Activated gamma-delta T cell (primary cell): Measurements from ENCODE around the gene LPCAT2.

Experiments used
- DNase-seq: peaks from one replicate; lab custom pipeline; 2025; lab: John Stamatoyannopoulos, UW

Gene LPCAT2

GRCh38 chr16:55503726-55504550 is 4.9 kb upstream of the LPCAT2 start:
- no peak for DNase-seq

DNA sequence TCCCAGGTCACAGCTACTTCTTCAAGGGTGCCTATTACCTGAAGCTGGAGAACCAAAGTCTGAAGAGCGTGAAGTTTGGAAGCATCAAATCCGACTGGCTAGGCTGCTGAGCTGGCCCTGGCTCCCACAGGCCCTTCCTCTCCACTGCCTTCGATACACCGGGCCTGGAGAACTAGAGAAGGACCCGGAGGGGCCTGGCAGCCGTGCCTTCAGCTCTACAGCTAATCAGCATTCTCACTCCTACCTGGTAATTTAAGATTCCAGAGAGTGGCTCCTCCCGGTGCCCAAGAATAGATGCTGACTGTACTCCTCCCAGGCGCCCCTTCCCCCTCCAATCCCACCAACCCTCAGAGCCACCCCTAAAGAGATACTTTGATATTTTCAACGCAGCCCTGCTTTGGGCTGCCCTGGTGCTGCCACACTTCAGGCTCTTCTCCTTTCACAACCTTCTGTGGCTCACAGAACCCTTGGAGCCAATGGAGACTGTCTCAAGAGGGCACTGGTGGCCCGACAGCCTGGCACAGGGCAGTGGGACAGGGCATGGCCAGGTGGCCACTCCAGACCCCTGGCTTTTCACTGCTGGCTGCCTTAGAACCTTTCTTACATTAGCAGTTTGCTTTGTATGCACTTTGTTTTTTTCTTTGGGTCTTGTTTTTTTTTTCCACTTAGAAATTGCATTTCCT is 3.4 kb upstream of the LPCAT2 start:
- DNase-seq: no peak

- DNase-seq: no peak
Observed at GRCh38 chr16:55506083-55506482, 2.8 kb upstream of the LPCAT2 start.

DNA sequence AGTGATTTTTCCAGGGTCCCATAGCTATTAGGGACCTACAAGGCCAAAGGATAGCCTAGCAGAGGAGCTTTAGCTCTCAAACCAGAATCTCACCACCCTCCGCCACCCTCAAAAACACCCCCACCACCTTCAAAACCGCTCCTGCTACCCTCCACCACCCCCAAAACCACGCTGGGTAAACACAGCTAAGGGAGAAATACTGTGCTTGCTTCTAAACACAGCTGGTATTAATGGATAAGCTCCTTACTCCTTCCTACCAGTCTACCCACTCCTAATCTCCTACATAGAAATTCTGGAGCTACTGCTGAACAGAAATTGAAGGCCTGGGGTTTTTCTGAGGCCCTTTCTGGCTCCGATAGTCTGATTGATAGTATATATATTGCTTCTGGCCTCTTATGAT is 2.2 kb upstream of the LPCAT2 start:
- DNase-seq: no peak

GRCh38 chr16:55508271-55508921 is 476 bp upstream of the LPCAT2 start:
- DNase-seq: no peak

DNA sequence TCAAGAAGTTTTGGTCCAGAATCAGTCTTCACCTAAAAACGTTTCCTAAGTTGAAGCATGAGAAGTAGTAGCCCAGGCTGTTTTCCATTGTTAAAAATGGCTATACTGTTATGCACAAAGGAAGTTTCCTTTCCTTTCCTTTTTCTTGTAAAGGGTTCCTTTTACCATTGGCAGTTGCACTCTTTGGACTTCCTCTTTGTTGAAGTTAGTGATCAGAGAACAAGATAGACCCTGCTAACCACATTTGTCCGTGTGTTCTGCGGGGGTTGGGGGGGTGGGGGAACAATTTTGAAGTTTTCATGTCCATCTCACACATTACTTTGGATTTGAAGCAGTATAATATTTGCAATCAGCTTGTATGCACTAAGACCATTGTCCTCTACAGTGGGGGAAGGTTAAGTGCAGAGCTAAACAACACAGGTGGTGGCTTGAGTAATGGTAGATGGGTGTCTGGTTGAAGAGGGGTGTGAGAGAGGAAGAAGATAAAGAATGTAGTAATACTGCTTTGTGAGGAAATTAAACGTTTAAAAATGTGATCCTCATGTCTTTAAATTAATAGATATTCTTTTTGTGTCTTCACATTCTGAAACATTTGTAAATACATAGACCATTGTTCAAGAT is 1.4 kb downstream of the LPCAT2 start:
- DNase-seq: no peak

GRCh38 chr16:55512941-55513340 is 4.1 kb downstream of the LPCAT2 start:
- DNase-seq: no peak

DNA sequence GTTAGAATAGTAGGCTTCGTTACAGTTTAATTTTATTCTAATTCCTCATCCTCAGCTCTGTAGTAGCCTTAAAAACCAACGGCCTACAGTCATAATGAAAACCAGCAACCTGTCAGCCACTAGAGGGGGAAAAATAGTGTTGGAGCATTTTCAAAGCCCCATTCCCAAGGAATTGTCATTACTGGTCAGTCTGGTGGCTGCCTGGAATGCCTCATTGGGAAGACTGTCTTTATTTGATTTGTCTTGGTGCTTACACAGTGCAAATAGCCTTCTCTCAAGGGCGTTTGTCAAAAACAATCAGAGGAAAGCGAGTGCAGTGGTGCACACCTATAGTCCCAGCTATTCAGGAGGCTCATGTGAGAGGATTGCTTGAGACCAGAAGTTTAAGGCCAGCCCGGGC is 4.7 kb downstream of the LPCAT2 start:
- no peak for DNase-seq

DNA sequence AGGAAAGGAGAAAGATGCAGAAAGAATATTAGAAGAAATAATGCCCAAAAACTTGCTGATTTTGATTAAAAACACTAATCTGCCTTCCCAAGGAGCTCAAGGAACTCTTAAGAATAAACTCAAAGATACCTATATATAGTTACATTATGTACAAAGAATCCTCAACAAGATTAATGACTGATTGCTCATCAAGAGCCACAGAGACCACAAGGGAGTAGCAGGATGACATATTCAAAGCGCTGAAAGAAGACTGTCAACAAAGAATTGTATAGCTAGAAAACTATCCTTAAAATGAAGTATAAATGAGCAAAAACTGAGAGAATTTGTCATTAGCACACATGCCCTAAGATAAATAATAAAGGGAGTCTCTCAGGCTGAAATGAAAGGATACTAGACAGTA is 6.2 kb downstream of the LPCAT2 start:
- DNase-seq: no peak

DNA sequence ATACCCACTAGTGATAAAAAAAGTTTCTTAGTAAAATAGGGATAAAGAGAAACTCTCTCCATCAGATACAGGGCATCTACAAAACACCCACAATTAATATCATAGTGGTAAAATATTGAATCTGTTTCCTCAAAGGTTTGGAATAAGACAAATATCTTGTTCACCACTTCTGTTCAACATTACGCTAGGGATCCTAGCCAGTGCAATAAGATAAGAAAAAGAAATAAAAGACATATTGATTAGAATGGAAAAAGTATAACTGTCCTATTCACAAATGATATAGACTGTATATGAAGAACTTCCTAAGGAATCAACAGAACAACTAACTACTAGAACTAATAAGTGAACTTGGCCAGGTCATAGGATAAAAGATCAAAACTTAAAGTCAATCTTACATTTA is 12.9 kb downstream of the LPCAT2 start:
- DNase-seq: no peak

GRCh38 chr16:55526441-55526840 is 17.6 kb downstream of the LPCAT2 start:
- DNase-seq: no peak

DNA sequence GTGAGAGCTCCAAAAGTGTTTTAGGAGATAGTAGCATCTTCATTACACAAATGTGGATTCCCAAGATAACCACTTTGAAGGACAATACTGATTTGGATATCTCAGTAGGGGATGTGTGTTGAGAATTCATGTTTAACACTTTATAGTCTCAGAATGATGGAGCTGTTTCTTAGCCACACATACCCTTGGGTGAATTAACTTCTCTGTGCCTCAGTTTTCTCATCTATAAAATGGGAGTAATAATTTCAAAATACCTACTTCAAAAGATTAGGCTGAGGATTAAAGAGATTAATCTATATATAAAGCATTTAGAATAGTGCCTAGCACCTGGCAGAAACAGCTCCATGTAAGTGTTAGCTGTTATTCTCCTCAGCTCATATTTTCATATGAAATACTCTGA is 19.0 kb downstream of the LPCAT2 start:
- DNase-seq: no peak

GRCh38 chr16:55529018-55529417 is 20.1 kb downstream of the LPCAT2 start:
- DNase-seq: no peak

DNA sequence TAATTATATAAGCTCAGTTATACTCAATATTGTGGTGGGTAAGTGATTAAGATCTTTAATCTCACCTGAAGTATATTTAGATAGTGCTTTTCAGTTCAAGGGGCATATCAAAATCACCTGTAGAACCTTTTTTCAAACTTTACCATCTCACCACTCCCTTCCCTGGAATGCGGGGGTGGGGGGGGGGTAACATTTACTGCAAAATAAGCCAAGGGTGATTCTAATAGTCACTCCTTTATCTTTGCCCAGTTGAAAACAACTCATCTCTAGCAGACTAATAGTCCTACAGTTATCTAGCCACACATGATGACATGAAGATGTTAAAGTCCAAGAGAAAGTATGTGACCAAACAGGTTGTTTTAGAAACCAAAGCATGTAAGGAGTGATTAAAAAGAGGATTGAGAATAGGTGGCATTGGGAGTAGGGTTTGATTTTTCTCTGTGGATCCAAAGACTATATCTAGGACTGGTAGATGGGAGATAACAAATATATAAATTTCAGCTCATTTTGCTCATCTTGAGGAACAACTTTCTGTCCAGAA is 21.5 kb downstream of the LPCAT2 start:
- no peak for DNase-seq

DNA sequence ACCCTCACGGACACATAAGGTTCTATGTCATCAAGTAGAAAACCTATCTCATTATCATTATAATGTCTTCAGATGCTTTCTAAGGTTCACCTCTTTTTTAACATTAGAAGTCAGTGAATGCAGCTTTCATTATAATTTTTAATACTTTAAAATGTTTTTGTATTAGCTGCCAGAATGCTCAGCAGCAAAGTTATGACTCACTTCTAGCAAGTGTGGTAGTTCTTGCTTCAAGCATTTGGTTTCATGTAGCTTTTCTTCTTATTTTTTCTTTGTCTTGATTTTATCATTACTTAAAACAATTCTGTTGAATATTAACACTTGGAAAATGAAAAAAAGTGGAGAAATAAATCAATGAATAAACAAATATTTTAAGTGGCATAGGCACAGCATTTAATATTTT is 23.4 kb downstream of the LPCAT2 start:
- DNase-seq: no peak

DNA sequence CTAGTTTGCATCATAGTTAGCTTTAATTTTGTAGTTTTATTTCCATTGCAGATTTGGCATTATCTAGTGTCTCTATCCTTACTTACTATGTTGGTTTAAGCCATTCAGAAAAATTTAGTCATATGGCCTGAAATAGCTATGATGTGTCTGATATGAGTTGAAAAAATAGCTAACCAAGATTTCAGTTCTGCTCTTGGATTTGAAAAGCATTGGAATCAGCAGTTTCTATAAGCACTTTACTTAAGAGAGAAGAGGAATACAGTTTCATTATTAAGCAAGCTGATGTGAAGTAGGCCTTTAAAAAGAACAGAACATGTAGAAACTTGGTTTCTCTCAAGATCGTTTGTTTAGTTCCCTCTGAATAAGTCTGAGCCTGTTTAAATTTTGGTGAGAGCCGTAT is 25.9 kb downstream of the LPCAT2 start:
- no peak for DNase-seq

DNA sequence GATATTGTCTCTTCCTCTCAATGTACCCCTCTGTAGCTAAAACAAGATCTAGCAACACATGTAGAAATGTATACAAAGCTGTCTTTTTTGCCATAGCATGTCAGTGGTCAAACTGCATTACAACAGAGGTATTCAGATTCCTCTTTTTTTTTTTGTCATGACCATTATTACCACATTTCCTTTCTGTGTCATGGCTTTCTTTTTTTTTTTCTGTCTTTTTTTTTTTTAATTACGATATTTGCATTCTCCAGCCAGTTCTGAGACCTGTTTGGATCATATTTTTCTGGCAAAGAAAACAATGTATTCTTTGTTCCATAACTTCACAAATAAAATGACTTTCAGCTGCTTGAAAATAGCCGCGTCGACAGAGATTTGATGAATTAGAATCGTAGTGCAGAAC is 30.2 kb downstream of the LPCAT2 start:
- DNase-seq: no peak

DNA sequence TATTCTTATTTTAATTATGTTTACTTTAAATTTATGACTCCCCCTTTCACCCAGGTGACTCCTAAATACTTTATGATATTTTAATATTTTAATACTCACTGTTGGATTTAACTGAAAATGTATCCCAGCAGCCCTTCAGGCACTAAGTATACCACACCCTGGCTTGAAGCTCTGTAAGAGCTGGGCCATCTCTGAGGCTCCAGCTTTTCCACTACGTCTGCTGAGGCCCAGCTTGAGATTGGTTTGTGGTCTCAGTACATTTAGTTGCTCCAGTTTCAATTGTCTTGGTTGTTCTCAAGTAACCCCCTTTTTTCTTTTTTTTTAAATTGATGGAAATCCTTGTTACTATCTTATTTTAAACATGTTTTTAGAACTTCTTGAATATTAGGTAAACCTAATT is 30.6 kb downstream of the LPCAT2 start:
- no peak for DNase-seq

DNA sequence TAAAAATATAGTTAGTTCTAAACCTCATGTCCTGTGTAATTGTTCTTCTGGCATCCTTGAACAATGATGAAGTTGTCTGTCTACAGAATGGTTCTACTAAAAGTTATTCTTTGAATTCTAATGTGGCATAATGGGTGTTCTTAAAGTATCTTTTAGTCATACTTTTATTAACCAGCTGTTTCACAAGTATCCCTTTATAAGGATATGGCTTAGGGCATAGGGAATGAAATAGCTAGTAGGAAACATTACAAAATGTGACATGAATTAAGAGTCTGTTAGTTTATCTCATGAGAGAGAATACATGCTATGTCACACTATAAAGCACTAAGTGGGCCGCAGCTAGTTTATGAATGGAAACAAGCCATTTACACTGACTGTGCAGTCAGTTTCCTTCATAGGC is 31.3 kb downstream of the LPCAT2 start:
- DNase-seq: no peak

DNA sequence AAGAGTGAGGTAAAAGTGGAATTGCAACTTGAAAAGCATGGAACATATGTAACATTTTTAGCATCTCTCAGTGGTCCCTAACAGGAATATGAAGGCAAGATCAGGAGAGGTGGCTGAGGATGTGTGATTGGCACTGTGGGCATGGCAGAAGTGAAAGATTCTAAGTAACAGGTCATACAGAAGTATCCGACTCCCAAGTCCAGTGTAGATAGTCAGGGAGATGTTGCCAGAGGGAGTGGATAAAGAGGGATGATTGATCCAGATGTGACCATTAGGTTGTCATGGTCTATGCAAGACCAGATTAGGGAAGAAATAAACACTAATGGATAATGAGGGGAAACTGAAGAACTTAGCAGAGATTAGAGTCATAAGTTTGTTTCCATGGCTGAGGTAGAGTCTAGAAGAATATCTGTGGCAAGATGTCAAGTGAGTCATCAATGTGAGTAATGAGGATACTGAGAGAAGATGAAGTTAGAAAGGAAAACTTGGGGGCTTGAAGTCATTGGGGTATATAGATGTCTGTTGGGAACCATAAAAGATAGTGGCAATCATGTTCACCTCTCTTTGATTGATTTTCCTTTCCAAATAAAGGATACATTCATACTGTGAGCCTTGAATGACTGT is 33.7 kb downstream of the LPCAT2 start:
- no peak for DNase-seq

DNA sequence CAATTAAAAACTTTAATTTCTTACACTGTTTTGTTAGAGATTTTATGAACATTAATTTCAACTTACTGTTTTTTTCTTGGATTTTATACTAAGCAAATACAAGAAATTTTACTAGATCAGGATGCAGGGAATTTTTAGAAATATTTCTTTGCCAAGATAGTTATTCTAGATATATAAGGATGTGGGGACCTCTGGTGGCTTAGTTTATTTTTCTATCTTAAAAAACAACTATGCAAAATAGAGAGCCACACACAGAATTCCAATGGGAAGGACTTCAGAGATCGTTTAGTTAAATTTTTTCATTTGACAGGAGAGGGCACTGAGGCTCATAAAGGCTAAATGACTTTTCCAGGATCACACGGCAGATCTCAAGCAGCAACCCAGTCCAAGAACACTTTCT is 34.6 kb downstream of the LPCAT2 start:
- no peak for DNase-seq

DNA sequence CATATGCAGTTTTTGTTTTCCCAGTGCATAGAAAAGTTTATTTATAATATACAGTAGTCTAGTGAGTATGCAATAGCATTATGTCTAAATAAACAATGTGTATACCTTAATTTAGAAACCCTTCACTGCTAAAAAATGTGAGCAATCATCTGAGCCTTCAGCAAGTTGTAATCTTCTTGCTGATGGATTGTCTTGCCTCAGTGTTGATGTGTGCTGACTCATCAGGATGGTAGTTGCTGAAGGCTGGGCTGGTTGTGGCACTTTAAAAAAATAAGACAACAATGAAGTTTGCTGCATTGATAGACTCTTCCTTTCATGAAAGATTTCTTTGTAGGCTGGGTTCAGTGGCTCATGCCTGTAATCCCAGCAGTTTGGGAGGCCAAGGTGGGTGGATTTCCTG is 43.7 kb downstream of the LPCAT2 start:
- no peak for DNase-seq
